Activated B cell treated with CpG ODN at 0.5 μM for 24 hours (primary cell): ENCODE data around the gene TMEM14C. TPM values are rescaled to one million over a fixed set of nuclear protein-coding genes. Genes with fewer than 3 reads are reported as not detected.
"Not testable (repeated sequence)": the region's sequence is repeated elsewhere in the genome, so short reads cannot be mapped to it uniquely, and the experiment has no call there.

Experiments used
- ATAC-seq: fragments of 200-7000 bp; cut with Tn5 transposase; one replicate; pipeline ENCODE4 v1.10.0; 2021; ENCODE audit warnings: low read depth, mild to moderate bottlenecking, moderate library complexity
- CTCF ChIA-PET: fragments of 350-600 bp; sonication (Branson Sonifier 250); formaldehyde crosslinking; loops from one replicate; lab custom pipeline; 2021; ENCODE audit warnings: antibody characterized with exemption; lab: Charles Lee
- POLR2A ChIA-PET: fragments of 350-600 bp; sonication (Branson Sonifier 250); formaldehyde crosslinking; loops from one replicate; lab custom pipeline; 2021; ENCODE audit warnings: antibody characterized with exemption; lab: Charles Lee
- DNase-seq: peaks from one replicate; pipeline ENCODE4 v3.0.0; 2022
- H3K27ac Mint-ChIP-seq: one replicate; pipeline ENCODE4 v1.8.0; 2020; ENCODE audit warnings: mixed read lengths
- H3K27me3 Mint-ChIP-seq: one replicate; pipeline ENCODE4 v1.8.0; 2021; ENCODE audit warnings: mixed read lengths
- H3K36me3 Mint-ChIP-seq: one replicate; pipeline ENCODE4 v1.8.0; 2021; ENCODE audit warnings: low read depth, mixed read lengths
- H3K4me1 Mint-ChIP-seq: one replicate; pipeline ENCODE4 v1.8.0; 2021; ENCODE audit warnings: mixed read lengths
- H3K4me3 Mint-ChIP-seq: one replicate; pipeline ENCODE4 v1.8.0; 2020; ENCODE audit warnings: mild to moderate bottlenecking, mixed read lengths
- H3K9me3 Mint-ChIP-seq: one replicate; pipeline ENCODE4 v1.8.0; 2020; ENCODE audit warnings: mixed read lengths
- intact Hi-C: fragments of 100-400 bp; cut with micrococcal nuclease; formaldehyde crosslinking; loops from one replicate; pipeline ENCODE4 v1.15.1; 2024
- total RNA-seq: library from RNA; stranded (reverse); gene quantifications from 2 replicates; pipeline ENCODE4 v1.2.3, GENCODE V29; 2022
- TF ChIP-seq, protein P1 (sequence below): fragments of 200-600 bp; IDR thresholded peaks from one replicate; pipeline ENCODE4 v1.8.0; 2022; ENCODE audit warnings: antibody characterized with exemption, mild to moderate bottlenecking

The TMEM14C gene
- total RNA-seq, 1 donor from 2014 or later: 23.1 TPM

GRCh38 chr6:10713962-10714361 lies 8.9 kb upstream of the TMEM14C start:
- CTCF ChIA-PET: no interaction called here
- intact Hi-C loops: no loop called here
- no peak overlapping the region for H3K27ac Mint-ChIP-seq

GRCh38 chr6:10719296-10719963 lies 3.4 kb upstream of the TMEM14C start:
- peaks cover 5% of the 10 kb centered on the region for H3K36me3 Mint-ChIP-seq
- no peak overlapping the region for H3K27ac Mint-ChIP-seq
- intact Hi-C loops: no loop called here
- ChIA-PET POLR2A (interaction anchor here (1.5 to 6.4 kb wide), 4 partner anchors 9 to 190 kb away, joined by 5 to 75 read pairs (median 8); partner anchors contain the start of genes C6orf52, PAK1IP1 and TMEM14B), CTCF (no interaction called here)
- TF ChIP-seq, protein P1, sequence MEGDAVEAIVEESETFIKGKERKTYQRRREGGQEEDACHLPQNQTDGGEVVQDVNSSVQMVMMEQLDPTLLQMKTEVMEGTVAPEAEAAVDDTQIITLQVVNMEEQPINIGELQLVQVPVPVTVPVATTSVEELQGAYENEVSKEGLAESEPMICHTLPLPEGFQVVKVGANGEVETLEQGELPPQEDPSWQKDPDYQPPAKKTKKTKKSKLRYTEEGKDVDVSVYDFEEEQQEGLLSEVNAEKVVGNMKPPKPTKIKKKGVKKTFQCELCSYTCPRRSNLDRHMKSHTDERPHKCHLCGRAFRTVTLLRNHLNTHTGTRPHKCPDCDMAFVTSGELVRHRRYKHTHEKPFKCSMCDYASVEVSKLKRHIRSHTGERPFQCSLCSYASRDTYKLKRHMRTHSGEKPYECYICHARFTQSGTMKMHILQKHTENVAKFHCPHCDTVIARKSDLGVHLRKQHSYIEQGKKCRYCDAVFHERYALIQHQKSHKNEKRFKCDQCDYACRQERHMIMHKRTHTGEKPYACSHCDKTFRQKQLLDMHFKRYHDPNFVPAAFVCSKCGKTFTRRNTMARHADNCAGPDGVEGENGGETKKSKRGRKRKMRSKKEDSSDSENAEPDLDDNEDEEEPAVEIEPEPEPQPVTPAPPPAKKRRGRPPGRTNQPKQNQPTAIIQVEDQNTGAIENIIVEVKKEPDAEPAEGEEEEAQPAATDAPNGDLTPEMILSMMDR: no peak
- no peak for DNase-seq
- peaks cover 32% of the 10 kb centered on the region for H3K4me1 Mint-ChIP-seq
- ATAC-seq: no peak
- H3K9me3 Mint-ChIP-seq: peaks cover 4% of the 10 kb centered on the region
- H3K4me3 Mint-ChIP-seq: peak overlapping the region; percentile 75
- H3K27me3 Mint-ChIP-seq: no peaks in the 10 kb centered on the region

More at GRCh38 chr6:10713962-10714361, 8.9 kb upstream of the TMEM14C start:
- Mint-ChIP-seq H3K36me3 (peaks cover 15% of the 10 kb centered on the region), H3K27me3 (no peaks in the 10 kb centered on the region), H3K4me1 (no peaks in the 10 kb centered on the region), H3K9me3 (peaks cover 4% of the 10 kb centered on the region), H3K4me3 (no peak overlapping the region)
- TF ChIP-seq, protein P1: no peak
- POLR2A ChIA-PET: no interaction called here
- DNase-seq: no peak
- no peak for ATAC-seq

DNA sequence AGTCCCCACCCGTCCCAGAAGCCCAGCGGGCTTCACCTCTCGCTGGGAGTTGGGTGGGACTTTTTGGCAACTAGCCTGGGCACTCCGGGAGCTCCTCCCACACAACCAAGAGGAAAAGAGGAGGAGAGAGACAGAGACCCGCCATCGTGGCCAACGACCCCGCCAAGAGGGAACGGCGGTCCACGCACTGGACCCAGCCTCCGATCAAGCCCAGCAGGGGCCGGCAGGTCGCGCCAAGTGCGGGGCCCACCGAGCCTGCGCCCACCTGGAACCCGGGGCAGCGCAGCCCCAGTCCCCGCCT lies 3.0 kb upstream of the TMEM14C start:
- Mint-ChIP-seq H3K36me3 (peaks cover 5% of the 10 kb centered on the region), H3K9me3 (peaks cover 4% of the 10 kb centered on the region), H3K4me3 (peak overlapping the region; percentile 75), H3K4me1 (peaks cover 32% of the 10 kb centered on the region), H3K27ac (no peak overlapping the region), H3K27me3 (no peaks in the 10 kb centered on the region)
- TF ChIP-seq, protein P1: no peak
- CTCF ChIA-PET: no interaction called here
- POLR2A ChIA-PET: interaction anchor here (1.4 to 6.4 kb wide), 5 partner anchors 9 to 191 kb away, joined by 7 to 75 read pairs (median 8); partner anchors contain the start of genes C6orf52, PAK1IP1 and TMEM14B
- no peak for ATAC-seq
- intact Hi-C loops: no loop called here
- no peak for DNase-seq

DNA sequence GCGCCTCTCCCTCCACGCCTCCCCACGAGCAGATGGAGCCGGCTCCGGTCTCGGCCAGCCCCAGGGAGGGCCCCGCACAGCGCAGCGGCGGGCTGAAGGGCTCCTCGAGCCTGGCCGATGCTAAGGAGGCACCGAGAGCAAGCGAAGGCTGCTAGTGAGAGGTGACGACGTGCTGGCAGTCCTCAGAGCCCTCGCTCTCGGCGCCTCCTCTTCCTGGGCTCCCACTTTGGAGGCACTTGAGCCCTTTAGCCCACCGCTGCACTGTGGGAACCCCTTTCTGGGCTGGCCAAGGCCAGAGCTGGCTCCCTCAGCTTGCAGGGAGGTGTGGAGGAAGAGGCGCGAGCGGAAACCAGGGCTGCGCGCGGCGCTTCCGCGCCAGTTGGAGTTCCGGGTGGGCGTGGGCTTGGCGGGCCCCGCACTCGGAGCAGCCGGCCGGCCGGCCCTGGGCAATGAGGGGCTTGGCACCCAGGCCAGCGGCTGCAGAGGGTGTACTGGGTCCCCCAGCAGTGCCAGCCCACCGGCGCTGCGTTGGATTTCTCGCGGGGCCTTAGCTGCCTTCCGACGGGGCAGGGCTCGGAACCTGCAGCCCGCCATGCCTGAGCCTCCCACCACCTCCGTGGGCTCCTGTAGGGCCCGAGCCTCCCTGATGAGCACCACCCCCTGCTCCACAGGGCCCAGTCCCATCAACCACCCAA lies 2.5 kb upstream of the TMEM14C start:
- peaks cover 8% of the 10 kb centered on the region for H3K36me3 Mint-ChIP-seq
- TF ChIP-seq, protein P1: no peak
- peak overlapping the region; percentile 89 for H3K27ac Mint-ChIP-seq
- H3K4me3 Mint-ChIP-seq: peak overlapping the region; percentile 75
- H3K4me1 Mint-ChIP-seq: peaks cover 34% of the 10 kb centered on the region
- intact Hi-C loops: no loop called here
- CTCF ChIA-PET: interaction anchor here (1.1 kb wide), 1 partner anchor 39 kb away, joined by 3 read pairs; no protein-coding TSS in a partner anchor
- POLR2A ChIA-PET: interaction anchor here (0.9 to 6.4 kb wide), 6 partner anchors 10 to 191 kb away, joined by 3 to 75 read pairs (median 8); partner anchors contain the start of genes C6orf52, PAK1IP1 and TMEM14B
- peak; percentile 45 for DNase-seq
- ATAC-seq: peak; percentile 35
- H3K9me3 Mint-ChIP-seq: peaks cover 4% of the 10 kb centered on the region
- H3K27me3 Mint-ChIP-seq: no peaks in the 10 kb centered on the region

GRCh38 chr6:10720960-10721849 lies 1.7 kb upstream of the TMEM14C start:
- Mint-ChIP-seq H3K27ac (peak overlapping the region; percentile 89), H3K36me3 (peaks cover 12% of the 10 kb centered on the region)

More at GRCh38 chr6:10720960-10721849, 1.7 kb upstream of the TMEM14C start:
- H3K9me3 Mint-ChIP-seq, intact Hi-C loops, H3K27me3 Mint-ChIP-seq, DNase-seq, ATAC-seq: not testable (repeated sequence)
- Mint-ChIP-seq H3K4me1 (peaks cover 34% of the 10 kb centered on the region), H3K4me3 (peak overlapping the region; percentile 75)
- ChIA-PET POLR2A (interaction anchor here (0.9 to 6.4 kb wide), 7 partner anchors 10 to 192 kb away, joined by 3 to 75 read pairs (median 7); partner anchors contain the start of genes C6orf52, PAK1IP1 and TMEM14B), CTCF (interaction anchor here (1.1 kb wide), 1 partner anchor 39 kb away, joined by 3 read pairs; no protein-coding TSS in a partner anchor)
